OCI-LY3 (cell line): ENCODE results near the gene GLUD1.

Experiments
- EZH2phosphoT487 ChIP-seq: fragments of 200-600 bp; shearing (Covaris generic); IDR thresholded peaks from 2 replicates; pipeline ENCODE4 v1.6.1; 2018; ENCODE audit warnings: antibody characterized with exemption, mixed run types, low read depth
- TF ChIP-seq, protein P1 (sequence below): fragments of 200-600, 300-600 bp; sonication (generic); IDR thresholded peaks from 2 replicates; pipeline ENCODE4 v1.5.1; 2014; ENCODE audit warnings: antibody characterized with exemption, low read length, low read depth

GRCh38 chr10:87066178-87066577, 28.5 kb downstream of the GLUD1 start:
- TF ChIP-seq, protein P1, sequence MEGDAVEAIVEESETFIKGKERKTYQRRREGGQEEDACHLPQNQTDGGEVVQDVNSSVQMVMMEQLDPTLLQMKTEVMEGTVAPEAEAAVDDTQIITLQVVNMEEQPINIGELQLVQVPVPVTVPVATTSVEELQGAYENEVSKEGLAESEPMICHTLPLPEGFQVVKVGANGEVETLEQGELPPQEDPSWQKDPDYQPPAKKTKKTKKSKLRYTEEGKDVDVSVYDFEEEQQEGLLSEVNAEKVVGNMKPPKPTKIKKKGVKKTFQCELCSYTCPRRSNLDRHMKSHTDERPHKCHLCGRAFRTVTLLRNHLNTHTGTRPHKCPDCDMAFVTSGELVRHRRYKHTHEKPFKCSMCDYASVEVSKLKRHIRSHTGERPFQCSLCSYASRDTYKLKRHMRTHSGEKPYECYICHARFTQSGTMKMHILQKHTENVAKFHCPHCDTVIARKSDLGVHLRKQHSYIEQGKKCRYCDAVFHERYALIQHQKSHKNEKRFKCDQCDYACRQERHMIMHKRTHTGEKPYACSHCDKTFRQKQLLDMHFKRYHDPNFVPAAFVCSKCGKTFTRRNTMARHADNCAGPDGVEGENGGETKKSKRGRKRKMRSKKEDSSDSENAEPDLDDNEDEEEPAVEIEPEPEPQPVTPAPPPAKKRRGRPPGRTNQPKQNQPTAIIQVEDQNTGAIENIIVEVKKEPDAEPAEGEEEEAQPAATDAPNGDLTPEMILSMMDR, result no peak
- TF ChIP-seq EZH2phosphoT487, result no peak
